Islet precursor cell (in vitro differentiated cells): ENCODE data around the gene DOCK8.
A peak's percentile ranks its signal among the peaks of the same experiment; 100 is the strongest.

ENCODE experiments used
- DNase-seq: peaks from one replicate; pipeline ENCODE4 v3.0.0-alpha.2; 2018

Gene DOCK8

GRCh38 chr9:270657-271237 lies 56.1 kb downstream of the DOCK8 start:
- no peak for DNase-seq

DNA sequence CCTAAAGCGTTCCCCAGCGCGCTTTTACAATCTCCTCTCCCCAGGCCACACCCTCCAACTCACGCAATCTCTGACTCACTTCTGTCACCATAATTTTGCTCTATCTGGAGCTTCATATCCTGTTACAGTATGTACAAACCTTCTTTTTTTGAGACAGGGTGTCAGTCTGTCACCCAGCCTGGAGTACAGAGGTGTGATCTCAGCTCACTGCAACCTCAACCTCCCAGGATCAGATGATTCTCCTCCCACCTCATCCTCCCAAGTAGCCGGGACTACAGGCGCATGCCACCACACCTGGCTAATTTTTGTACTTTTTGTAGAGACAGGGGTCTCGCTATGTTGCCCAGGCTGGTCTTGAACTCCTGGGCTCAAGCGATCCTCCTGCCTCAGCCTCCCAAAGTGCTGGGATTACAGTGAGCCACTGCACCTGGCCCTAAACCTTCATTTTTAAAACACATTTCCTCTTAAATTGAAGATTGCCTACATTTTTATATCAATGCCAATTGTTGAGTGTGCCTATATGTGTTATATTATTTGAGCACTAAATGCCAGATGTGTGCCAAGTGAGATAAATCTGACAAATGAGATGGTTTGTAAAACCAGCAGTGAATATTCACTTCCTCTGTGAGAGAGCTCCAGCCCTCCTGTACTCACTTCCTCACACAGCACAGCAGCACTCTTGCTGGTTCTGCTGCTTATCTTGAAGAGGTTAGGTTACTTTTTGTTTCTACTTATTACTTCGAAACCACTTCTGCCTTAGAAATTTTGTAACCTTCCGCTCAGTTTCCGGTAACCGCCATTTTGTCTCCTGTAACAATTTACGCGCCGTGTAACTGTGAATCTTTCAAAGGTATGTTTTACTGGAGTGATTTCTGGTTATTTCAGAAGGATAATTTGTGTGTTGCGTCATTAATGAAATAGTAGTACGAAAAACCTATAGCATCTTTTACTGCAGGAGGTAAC lies 57.9 kb downstream of the DOCK8 start:
- DNase-seq: no peak

- no peak for DNase-seq
Measured at GRCh38 chr9:274406-274805, 59.7 kb downstream of the DOCK8 start.

DNA sequence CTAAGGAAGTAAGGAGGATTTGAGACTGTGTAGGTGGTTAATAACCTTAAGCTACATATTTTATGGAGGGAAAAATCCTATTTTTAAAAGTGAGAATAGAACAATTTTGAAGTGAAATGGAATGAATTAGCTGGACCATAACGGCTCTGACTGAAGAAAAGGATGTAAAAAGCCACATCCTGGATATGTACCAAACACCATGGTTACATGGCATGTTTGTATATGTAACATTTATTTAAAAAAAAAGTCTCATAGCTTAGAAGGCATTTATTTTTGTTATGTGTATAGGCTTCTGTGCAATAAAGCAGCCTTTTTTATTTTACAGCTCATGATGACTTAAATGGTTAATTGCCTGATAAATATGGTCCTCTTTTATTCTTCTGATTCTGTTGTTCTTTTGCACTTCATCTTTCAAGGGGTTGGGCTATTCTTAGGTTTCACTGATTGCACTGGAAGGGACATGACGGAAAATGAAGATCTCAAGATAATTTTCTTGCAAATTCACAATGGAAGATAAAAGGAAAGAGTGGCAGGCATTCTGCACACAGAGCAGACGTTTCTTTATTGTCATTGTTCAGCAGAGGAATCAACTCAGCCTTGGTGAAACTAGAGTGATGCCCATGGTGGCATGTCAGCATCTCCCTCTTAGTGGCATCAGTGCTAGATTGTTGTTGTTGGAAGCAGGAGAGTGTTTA lies 63.1 kb downstream of the DOCK8 start:
- no peak for DNase-seq

DNA sequence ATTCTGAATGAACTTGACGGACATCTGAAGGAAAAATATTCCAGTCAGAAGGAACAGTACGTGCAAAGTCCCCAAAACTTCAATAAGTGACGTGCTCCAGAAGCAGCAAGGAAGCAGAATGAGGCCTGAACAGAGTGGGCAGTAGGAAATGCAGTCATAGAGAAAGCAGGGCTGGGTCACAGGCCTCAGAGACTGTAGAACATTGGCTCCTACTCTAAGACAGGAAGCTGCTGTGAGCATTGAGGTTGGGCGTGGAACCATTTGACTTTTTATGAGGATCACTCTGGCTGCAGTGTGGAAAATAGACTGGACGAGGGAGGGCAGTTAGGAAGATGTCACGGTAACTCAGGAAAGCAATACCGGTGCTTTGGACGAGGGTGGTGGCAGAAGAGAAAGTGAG lies 64.0 kb downstream of the DOCK8 start:
- DNase-seq: no peak

DNA sequence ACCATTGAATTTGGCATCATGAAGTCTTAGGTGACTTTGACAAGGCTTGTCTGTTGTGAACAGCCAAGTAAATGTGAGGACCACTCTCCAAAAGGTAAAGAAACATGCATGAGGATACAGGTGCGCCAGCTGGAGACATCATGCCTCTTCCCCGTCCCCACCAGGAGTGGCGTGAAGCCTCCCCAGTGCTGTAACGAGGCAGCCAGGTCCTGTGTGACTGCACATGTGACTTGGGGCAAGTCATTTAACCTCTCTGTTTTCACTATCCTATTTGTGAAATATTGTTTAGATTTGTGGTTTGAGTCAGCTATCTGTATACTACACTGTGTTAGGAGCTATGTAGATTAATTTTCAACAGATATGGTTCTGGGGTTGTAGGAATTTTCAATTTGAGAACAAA lies 65.0 kb downstream of the DOCK8 start:
- DNase-seq: no peak

DNA sequence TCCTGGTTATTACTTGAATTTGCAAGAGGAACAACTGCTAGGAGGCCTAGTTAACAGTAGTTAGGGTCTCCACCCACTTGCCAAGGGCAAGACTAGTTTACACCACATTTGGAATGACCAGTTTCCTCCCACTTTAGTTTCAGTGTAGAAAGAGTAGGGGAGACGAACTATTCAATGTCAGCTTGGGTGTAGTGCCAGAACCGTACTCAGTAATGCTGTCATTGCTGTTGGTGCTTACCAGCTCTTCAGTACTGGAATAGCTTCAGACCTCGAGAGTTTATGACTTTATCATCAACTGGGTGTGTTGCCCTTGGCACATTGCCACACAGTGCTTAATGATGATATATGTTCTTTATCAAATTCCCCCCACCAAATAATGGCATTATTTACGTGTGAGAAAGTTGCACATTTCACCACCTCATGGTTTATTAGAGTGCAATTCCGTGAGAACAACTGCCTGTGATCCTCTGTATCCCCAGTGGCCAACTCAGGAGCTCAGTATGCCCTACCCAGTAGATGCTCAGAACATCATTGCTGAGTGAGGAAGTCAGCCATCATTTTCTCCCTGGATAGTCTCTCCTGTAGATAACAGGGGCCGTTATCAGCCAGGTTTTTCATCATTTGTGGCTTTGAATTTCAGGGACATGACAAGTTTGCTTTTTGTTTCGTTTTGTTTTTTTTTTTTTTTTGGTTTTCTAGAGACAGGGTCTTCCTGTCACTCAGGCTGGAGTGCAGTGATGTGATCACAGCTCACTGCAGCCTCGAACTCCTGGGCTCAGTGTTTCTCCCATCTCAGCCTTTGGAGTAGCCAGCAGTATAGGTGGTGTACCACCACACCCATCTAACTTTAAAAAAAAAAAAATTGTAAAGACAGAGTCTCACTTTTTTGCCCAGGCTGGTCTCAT lies 67.3 kb downstream of the DOCK8 start:
- no peak for DNase-seq

DNA sequence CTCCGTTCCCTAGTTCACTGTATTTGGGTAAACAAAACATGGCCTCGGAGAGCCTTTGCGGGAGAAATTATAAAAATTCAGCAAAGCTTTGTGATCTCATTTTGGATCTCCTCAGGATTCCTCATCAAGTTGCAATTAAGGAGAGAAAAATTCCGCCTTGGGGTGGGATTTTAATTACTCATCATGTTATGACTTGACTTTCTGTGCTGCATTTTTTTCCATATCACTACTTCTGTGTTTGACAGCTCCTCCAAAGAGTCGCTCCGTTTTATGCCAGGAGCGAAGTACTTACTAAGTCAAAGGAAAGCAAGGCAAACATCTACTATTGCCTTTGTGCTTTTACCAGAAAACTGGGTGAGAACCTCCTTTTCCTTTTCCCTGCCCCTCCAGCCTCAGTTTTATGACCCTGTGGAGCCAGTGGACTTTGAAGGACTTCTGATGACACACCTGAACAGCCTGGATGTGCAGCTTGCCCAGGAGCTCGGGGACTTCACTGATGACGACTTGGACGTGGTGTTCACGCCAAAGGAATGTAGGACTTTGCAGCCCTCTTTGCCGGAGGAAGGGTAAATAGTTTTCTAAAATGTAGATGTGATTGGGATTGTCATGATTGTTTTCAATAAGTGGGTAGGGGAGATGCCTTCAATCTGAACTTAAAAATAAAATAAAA lies 71.5 kb downstream of the DOCK8 start:
- no peak for DNase-seq

GRCh38 chr9:289121-289520 lies 74.5 kb downstream of the DOCK8 start:
- no peak for DNase-seq

- no peak for DNase-seq
Measured at GRCh38 chr9:292915-293314, 78.2 kb downstream of the DOCK8 start.

- no peak for DNase-seq
Measured at GRCh38 chr9:295576-295975, 80.9 kb downstream of the DOCK8 start.

DNA sequence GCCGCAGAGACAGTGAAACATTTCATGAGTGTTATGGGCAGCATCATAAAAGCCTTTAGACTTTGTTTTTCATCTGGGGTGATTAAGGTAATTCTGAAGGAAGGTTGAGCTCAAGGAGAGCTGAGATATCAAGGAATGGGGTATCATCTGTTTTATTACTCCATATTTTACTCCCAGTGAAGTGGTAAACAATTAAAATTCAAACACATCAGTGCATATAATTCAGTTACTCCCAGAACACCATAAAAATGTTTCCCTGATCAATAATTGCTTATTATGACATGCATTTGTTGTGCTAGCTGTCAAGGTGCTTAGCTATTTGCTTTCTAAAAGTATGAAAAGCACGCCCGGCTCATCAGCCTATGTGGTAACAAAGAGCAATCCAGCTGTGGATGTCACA lies 81.7 kb downstream of the DOCK8 start:
- no peak for DNase-seq

GRCh38 chr9:297104-297972 lies 82.7 kb downstream of the DOCK8 start:
- DNase-seq: no peak

GRCh38 chr9:303502-303901 lies 88.8 kb downstream of the DOCK8 start:
- no peak for DNase-seq

DNA sequence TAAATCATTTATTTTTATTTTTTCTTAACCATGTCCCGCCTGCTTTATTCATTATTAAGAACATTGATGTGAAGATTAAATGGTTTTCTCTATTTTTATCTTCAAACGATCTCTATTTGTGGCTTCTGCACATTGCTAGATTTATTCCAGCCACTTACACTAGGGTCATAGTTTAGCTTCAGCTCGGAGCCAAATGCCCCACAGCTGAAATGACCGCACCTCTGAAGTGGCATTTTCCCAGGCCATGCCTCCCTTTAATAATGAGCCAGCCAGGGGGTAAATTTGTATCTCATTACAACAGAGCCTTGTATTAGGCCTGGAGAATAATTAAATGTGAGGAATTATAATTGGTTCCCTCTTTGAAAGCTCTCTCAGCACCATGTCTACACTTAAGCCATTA lies 89.4 kb downstream of the DOCK8 start:
- no peak for DNase-seq

DNA sequence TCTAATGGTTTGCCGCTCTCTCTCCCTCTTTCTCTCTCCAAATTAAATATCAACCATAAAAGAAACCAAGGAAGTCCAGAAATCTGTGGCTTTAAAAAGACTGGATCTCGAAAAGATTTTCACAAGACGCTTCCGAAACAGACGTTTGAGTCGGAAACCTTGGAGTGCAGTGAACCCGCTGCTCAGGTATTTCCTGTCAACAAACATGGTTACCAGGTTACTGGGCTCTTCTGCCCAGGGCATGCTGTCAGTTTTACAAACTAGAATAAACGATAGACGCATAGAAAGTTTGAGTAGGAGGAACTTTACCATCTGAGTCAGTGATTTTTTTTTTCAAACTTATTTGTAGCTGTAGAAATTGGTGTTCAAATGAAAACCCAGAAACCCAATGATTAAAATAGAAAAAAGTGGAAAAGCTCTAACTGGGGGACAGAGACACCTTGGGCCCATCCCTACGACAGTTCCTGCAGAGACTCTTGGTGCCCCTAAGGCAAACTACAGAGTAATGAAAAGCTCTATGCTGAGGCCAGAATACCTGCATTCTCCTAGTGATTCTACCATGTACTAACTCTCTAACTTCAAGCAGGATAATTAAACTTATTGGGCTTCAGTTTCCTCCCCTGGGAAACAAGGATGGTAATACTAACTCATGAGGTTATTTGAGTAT lies 90.0 kb downstream of the DOCK8 start:
- DNase-seq: peak; percentile 81

DNA sequence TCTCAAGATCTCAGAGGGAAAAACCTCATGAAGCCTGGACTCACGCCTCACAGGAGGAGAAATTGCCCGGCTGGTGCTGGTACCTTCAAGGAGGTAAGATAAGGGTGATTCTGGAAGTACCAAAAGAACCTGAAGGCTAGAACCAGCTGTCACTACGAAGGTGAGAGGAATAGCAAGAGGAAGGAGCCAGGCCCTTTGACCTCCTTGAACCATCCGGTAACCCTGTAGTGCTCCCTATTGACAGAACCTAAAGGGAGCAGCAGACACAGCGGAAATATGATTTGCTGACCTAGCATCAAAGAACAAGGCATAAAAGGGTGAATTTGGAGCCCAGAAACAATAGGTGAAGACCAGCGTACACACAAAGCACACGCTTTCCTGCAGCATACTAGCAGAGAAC lies 92.2 kb downstream of the DOCK8 start:
- DNase-seq: no peak

- DNase-seq: peak; percentile 85
Measured at GRCh38 chr9:311841-312240, 97.2 kb downstream of the DOCK8 start.

DNA sequence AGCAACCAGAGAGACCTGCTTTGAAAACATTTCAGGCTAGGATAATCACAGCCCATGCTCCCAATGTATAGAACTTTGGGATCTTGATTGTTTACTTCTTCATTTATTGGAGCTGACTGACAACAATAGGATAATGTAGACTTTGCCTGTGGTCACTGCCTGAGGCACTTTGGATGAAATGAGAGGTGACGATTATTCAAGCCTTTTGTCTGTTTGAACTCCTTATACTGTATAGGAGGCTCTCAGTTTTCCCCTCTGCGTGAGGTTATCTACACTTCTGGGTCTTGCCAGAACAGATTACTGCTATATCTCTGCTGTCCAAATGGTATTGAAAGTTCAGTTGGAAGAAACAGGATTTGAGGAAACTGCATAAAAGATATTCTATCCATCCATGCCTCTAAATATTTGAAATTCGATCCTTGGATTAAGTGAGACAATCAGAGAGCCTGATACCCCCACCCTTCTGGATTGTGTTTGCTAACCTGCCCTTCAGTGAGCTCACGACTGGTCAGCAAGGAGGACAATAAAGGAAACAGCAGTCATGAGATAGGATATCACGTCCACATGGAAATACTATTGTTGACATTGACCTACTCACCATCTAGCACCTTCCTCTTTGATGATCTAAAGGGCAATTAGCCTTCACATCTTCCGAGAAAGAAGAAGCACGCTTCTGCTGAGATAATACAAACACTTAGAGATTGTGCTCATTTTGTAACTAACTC lies 98.1 kb downstream of the DOCK8 start:
- DNase-seq: no peak

- no peak for DNase-seq
Measured at GRCh38 chr9:316382-316965, 101.8 kb downstream of the DOCK8 start.
